ENCODE data around the gene WNK1.
"Not testable (repeated sequence)": the region's sequence is repeated elsewhere in the genome, so short reads cannot be mapped to it uniquely, and the experiment has no call there.

Gene WNK1

GRCh38 chr12:818733-819132 is 66.4 kb downstream of the WNK1 start:
- DNase-seq: no peak

GRCh38 chr12:820336-820735 is 68.0 kb downstream of the WNK1 start:
- DNase-seq: no peak

GRCh38 chr12:823028-823698 is 70.8 kb downstream of the WNK1 start:
- DNase-seq: no peak

GRCh38 chr12:826331-826730 is 74.0 kb downstream of the WNK1 start:
- no peak for DNase-seq

GRCh38 chr12:828726-829395 is 76.5 kb downstream of the WNK1 start:
- no peak for DNase-seq

GRCh38 chr12:830111-830867 is 77.9 kb downstream of the WNK1 start:
- DNase-seq: no peak

GRCh38 chr12:835754-836518 is 83.6 kb downstream of the WNK1 start:
- no peak for DNase-seq

GRCh38 chr12:836952-837351 is 84.6 kb downstream of the WNK1 start:
- no peak for DNase-seq

- no peak for DNase-seq
Measured at GRCh38 chr12:837548-837947, 85.2 kb downstream of the WNK1 start.

GRCh38 chr12:843609-844008 is 91.2 kb downstream of the WNK1 start:
- DNase-seq: no peak

GRCh38 chr12:846421-846820 is 94.0 kb downstream of the WNK1 start:
- no peak for DNase-seq

- no peak for DNase-seq
Measured at GRCh38 chr12:848173-848865, 95.9 kb downstream of the WNK1 start.

- DNase-seq: no peak
Measured at GRCh38 chr12:848882-849527, 96.6 kb downstream of the WNK1 start.

- DNase-seq: not testable (repeated sequence)
Measured at GRCh38 chr12:849733-850437, 97.5 kb downstream of the WNK1 start.

- no peak for DNase-seq
Measured at GRCh38 chr12:851343-851742, 99.0 kb downstream of the WNK1 start.

GRCh38 chr12:851913-852312 is 99.5 kb downstream of the WNK1 start:
- DNase-seq: no peak

- DNase-seq: no peak
Measured at GRCh38 chr12:852864-853263, 100.5 kb downstream of the WNK1 start.

- no peak for DNase-seq
Measured at GRCh38 chr12:857611-858010, 105.2 kb downstream of the WNK1 start.

- DNase-seq: no peak
Measured at GRCh38 chr12:862303-862911, 110.0 kb downstream of the WNK1 start.

GRCh38 chr12:863285-863684 is 110.9 kb downstream of the WNK1 start:
- no peak for DNase-seq

- no peak for DNase-seq
Measured at GRCh38 chr12:865614-866013, 113.2 kb downstream of the WNK1 start.
